Urothelium cell line (cell line): ENCODE results near the gene TULP1.
"Not testable (repeated sequence)": the region's sequence is repeated elsewhere in the genome, so short reads cannot be mapped to it uniquely, and the experiment has no call there.

Experiments used
- DNase-seq: peaks from one replicate; pipeline ENCODE4 v3.0.0; 2011; ENCODE audit warnings: low spot score, mixed read lengths
- FAIRE-seq: peaks from 2 replicates; lab custom pipeline; 2011; peaks lifted over from hg19 to GRCh38; lab: Jason Lieb, UNC

Gene TULP1

GRCh38 chr6:35512740-35513139 is at the start of gene TULP1:
TULP1 (minus strand) TSS chr6:35512896; CDS start chr6:35512858, 38 bp downstream.
- no peak for DNase-seq
- FAIRE-seq, result no peak

GRCh38 chr6:35562060-35562459 is 49.4 kb upstream of the TULP1 start:
- DNase-seq, result peak; percentile 23
- FAIRE-seq, result no peak

- DNase-seq (no peak), FAIRE-seq (no peak)
Measured at GRCh38 chr6:35561113-35561512, 48.4 kb upstream of the TULP1 start.

GRCh38 chr6:35558571-35558970 is 45.9 kb upstream of the TULP1 start:
- DNase-seq (no peak), FAIRE-seq (no peak)

GRCh38 chr6:35557239-35557638 is 44.5 kb upstream of the TULP1 start:
- DNase-seq (no peak), FAIRE-seq (no peak)

- FAIRE-seq (no peak), DNase-seq (no peak)
Measured at GRCh38 chr6:35554811-35555210, 42.1 kb upstream of the TULP1 start.

- DNase-seq (no peak), FAIRE-seq (no peak)
Measured at GRCh38 chr6:35553315-35553714, 40.6 kb upstream of the TULP1 start.

GRCh38 chr6:35552285-35552917 is 39.7 kb upstream of the TULP1 start:
- no peak for FAIRE-seq

GRCh38 chr6:35550437-35550836 is 37.7 kb upstream of the TULP1 start:
- no peak for FAIRE-seq
- no peak for DNase-seq

More at GRCh38 chr6:35552285-35552917, 39.7 kb upstream of the TULP1 start:
- DNase-seq, result peak; percentile 17

GRCh38 chr6:35547676-35548075 is 35.0 kb upstream of the TULP1 start:
- DNase-seq (no peak), FAIRE-seq (no peak)

- FAIRE-seq, result no peak
- DNase-seq, result no peak
Measured at GRCh38 chr6:35544769-35545361, 32.2 kb upstream of the TULP1 start.

GRCh38 chr6:35543459-35544193 is 30.9 kb upstream of the TULP1 start:
- no peak for DNase-seq
- FAIRE-seq, result no peak

GRCh38 chr6:35541836-35542235 is 29.1 kb upstream of the TULP1 start:
- DNase-seq, result no peak
- no peak for FAIRE-seq

GRCh38 chr6:35539223-35539622 is 26.5 kb upstream of the TULP1 start:
- DNase-seq (no peak), FAIRE-seq (no peak)

- not testable (repeated sequence) for FAIRE-seq, DNase-seq
Measured at GRCh38 chr6:35535847-35536246, 23.2 kb upstream of the TULP1 start.

- FAIRE-seq (no peak), DNase-seq (no peak)
Measured at GRCh38 chr6:35534407-35535170, 21.9 kb upstream of the TULP1 start.

GRCh38 chr6:35533981-35534380 is 21.3 kb upstream of the TULP1 start:
- DNase-seq, result no peak
- FAIRE-seq, result no peak

GRCh38 chr6:35532126-35532525 is 19.4 kb upstream of the TULP1 start:
- no peak for DNase-seq

GRCh38 chr6:35524380-35525020 is 11.8 kb upstream of the TULP1 start:
- DNase-seq, result no peak
- FAIRE-seq, result no peak

More at GRCh38 chr6:35532126-35532525, 19.4 kb upstream of the TULP1 start:
- FAIRE-seq, result no peak
